Fibroblast of skin of right quadriceps (primary cell): ENCODE results near the gene GRID1.

ENCODE experiments used
- DNase-seq: peaks from one replicate; pipeline ENCODE4 v3.0.0-alpha.2; 2013

GRID1 gene

DNA sequence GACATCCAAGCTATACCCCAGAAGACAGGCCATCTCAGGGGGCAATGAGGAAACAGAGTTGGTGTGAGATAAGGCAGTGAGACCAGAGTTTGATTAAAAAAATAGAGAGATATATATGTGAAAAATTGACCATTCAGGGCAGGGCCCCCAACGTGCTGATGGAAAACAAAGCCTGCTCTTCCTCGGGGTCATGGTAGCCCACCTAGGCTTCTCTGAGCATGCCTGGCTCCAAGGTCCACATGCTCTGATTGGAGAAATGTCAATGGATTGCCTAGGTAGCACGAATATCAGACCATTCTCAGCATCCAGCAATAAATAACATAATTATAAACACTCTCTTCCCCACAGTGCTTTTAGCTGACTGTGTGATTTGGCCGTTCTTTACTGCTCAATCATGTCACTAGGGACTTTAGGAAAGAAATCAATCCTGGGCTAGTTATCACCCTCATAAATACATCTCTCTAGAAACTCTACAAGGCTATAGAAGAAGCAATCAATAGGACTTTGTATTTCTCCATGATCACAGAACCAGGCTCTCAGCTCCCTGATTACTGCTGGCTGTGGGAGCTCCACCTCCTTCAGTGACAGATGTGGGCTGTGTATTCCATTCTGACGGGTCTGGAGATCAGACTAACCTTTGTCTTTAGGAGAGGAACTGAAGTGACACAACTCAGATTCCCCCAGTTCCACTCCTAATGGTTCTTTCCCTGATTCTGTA, 766.4 kb downstream of the GRID1 start:
- DNase-seq = no peak

- DNase-seq = no peak
Observed at GRCh38 chr10:85599081-85599480, 767.5 kb downstream of the GRID1 start.

DNA sequence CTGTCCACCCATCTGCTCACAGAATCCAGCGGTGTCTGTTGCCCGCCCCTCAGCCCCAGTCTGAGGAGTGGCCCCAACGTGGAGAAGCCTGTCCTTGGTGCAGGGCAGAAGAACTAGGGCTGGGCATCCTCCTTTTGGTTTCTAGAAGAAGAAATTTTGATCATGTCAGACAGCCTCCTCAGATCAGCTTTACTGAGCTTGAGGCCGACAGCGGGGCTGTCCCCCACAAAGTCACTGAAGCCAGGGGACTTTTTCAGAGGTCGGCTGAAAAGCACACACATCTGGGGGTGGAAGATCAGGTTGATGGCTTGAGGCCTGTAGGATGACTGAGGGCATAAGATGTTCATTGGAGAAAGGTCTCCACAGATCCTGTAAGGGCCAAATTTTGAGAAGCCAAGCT, 767.9 kb downstream of the GRID1 start:
- no peak for DNase-seq

- DNase-seq = no peak
Observed at GRCh38 chr10:85597006-85597405, 769.6 kb downstream of the GRID1 start.

- no peak for DNase-seq
Observed at GRCh38 chr10:85596389-85596788, 770.2 kb downstream of the GRID1 start.

GRCh38 chr10:85594239-85594638, 772.4 kb downstream of the GRID1 start:
- no peak for DNase-seq

DNA sequence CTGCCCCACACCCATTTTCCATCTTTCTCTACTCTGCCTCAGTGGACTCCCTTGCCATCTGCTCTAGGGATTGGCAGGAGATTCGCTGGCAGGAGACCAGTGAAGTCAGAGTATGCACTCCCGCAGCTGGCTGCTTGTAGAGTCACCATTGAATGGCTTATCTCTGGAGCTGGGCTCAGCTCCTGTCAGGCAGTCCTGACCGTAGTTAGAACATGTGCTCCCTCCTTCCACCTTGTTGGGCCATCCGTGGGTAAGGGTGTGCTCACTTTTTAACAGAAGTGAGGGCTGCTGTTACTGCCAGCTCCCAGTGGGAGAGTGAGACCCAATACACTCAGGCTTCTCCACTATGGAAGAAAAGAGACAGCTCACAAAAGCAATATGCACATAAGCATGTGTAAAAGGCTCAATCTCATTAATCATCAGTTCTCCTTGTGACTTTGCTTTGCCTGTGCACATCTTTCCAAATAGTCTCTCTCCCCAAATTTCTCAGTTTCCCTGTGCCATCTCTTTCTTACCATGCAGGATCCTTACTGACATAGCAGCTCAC, 773.3 kb downstream of the GRID1 start:
- no peak for DNase-seq

DNA sequence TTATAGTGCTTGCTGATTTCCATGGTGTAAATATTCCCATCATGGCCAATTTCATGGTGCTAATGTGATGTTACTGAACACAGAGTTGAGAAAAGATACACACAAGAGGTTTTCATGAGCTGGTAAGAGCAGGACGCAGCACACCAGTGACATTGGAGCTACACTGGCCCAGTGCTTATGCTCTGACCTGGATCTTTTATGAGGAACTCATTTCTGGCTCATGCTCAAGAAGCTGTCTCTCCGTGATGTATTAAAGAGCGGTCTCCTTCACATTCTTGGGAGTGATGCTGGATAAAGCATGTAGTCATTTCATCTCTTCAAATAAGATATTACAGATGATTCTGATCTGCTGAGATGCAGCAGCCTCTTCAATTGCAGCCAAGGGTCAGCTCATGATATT, 785.2 kb downstream of the GRID1 start:
- DNase-seq = no peak

- DNase-seq = no peak
Observed at GRCh38 chr10:85580585-85580984, 786.0 kb downstream of the GRID1 start.

- no peak for DNase-seq
Observed at GRCh38 chr10:85578860-85579259, 787.7 kb downstream of the GRID1 start.

GRCh38 chr10:85575441-85575840, 791.2 kb downstream of the GRID1 start:
- DNase-seq = no peak

DNA sequence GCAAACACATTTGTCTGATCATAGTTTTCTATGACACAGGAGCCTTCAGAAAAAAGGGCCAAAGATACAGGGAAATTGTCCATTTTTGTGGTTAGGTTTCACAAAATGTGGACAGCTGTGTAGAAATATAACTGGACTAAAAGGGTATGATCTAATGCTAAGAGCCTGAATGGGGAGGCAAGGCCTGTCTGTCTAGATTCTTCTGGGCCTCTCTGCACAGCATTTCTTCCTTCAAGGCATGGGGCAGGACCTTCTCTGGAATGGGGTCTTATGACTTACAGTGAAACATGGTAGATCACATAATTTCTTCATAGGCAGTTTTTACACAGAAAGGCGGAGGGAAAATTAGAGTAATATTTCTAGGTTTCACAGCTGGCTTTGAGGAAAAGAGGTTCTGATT, 795.7 kb downstream of the GRID1 start:
- no peak for DNase-seq

DNA sequence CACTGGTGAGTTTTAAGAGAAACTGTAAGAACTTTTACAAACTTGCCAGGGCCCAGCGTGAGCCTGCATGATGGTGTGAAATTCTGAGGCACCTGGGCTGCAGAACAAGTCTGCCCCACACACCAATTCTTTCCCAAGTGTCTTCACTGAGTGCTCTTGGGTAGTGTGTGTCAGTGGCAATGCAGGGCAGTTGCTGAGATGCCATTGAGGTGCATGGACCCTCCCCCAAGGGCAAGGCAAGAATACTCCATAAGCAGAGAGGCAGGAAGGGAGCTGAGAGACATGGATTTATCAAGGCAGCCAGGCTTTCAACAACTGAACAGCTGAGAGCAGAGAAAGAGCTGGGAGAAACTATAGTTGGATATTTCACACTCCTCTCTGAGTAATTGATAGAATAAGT, 801.2 kb downstream of the GRID1 start:
- no peak for DNase-seq

DNA sequence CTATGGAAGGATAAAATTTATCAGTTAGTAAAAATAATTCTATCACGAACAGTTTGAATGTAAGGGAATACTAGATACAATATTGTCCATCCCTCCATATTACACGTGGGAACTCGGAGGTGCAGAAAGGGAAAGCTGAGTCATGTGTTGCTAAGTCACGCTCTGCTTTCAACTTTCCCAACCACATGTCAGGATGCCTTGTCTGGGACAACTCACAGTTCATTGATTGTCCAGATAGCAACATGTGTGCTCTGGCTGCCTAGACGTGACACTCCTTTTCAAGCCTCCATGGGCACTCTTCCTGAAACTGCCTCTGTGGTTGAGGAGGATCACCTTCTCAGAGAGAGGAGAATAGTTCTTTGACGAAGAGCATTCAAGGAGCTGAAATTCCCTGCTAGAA, 808.1 kb downstream of the GRID1 start:
- no peak for DNase-seq

GRCh38 chr10:85557706-85558105, 808.9 kb downstream of the GRID1 start:
- no peak for DNase-seq

GRCh38 chr10:85557077-85557476, 809.5 kb downstream of the GRID1 start:
- DNase-seq = peak; percentile 50
